H1 (cell line): ENCODE results near the gene LPP. TPM values are rescaled to one million over a fixed set of nuclear protein-coding genes. Genes with fewer than 3 reads are reported as not detected.

Source experiments
- CTCF ChIA-PET: fragments of 300-600 bp; sonication (Branson Sonifier 250); formaldehyde crosslinking; loops from one replicate; lab custom pipeline; 2021; ENCODE audit not compliant: partially characterized antibody; lab: Charles Lee
- POLR2A ChIA-PET: fragments of 300-600 bp; sonication (Branson Sonifier 250); formaldehyde crosslinking; loops from one replicate; lab custom pipeline; 2021; ENCODE audit warnings: inconsistent platforms; ENCODE audit not compliant: partially characterized antibody; lab: Charles Lee
- DNase-seq, 2 experiments: peaks; one replicate each; pipeline versions ENCODE4 v3.0.0 to v3.0.0-alpha.2; 2010 to 2022; ENCODE audit warnings: low spot score in 2 of 2, low read depth in 1 of 2, mixed read lengths in 1 of 2
- FAIRE-seq: peaks from 2 replicates; lab custom pipeline; 2011; peaks lifted over from hg19 to GRCh38; lab: Jason Lieb, UNC
- H2AFZ ChIP-seq: 2 replicates; pipeline ENCODE4 v1.8.1; 2012; ENCODE audit warnings: low read length, inconsistent platforms
- H2AK5ac ChIP-seq: 2 replicates; pipeline ENCODE4 v1.6.1; 2013; ENCODE audit warnings: low read depth, low read length
- H2BK120ac ChIP-seq: replicated peaks from 2 replicates; pipeline ENCODE3; 2013; ENCODE audit warnings: low read depth, low read length, inconsistent platforms
- H2BK12ac ChIP-seq: 2 replicates; pipeline ENCODE4 v1.6.1; 2013; ENCODE audit warnings: low read depth, low read length
- H2BK15ac ChIP-seq: 2 replicates; pipeline ENCODE4 v1.6.1; 2013; ENCODE audit warnings: low read length
- H2BK20ac ChIP-seq: 2 replicates; pipeline ENCODE4 v1.6.1; 2013; ENCODE audit warnings: low read length
- H2BK5ac ChIP-seq: 2 replicates; pipeline ENCODE4 v1.6.1; 2013; ENCODE audit warnings: low read depth, low read length
- H3K14ac ChIP-seq: 2 replicates; pipeline ENCODE4 v1.6.1; 2013; ENCODE audit warnings: inconsistent platforms; ENCODE audit not compliant: insufficient read length
- H3K18ac ChIP-seq: 2 replicates; pipeline ENCODE4 v1.6.1; 2013; ENCODE audit warnings: low read length; ENCODE audit errors: extremely low read depth
- H3K23ac ChIP-seq: 2 replicates; pipeline ENCODE4 v1.6.1; 2013; ENCODE audit warnings: inconsistent platforms; ENCODE audit not compliant: insufficient read length
- H3K23me2 ChIP-seq: 2 replicates; pipeline ENCODE4 v1.6.1; 2013; ENCODE audit warnings: low read depth, low read length
- H3K27ac ChIP-seq: 2 replicates; pipeline ENCODE4 v1.6.1; 2011; ENCODE audit warnings: low read depth, low read length, inconsistent platforms
- H3K27me3 ChIP-seq, 4 experiments: replicated peaks in 1 of 4; 1 replicate in 1 of 4; 2 replicates in 3 of 4; pipeline versions ENCODE4 v1.6.1 to v1.8.1; 2011 to 2013; ENCODE audit warnings: low read length in 3 of 4, mild to moderate bottlenecking in 3 of 4, inconsistent platforms in 2 of 4, mixed read lengths in 2 of 4, moderate library complexity in 1 of 4; ENCODE audit not compliant: control insufficient read depth in 3 of 4, insufficient read depth in 3 of 4; ENCODE audit errors: extremely low read depth in 1 of 4
- H3K36me3 ChIP-seq, 4 experiments: 2 replicates each; pipeline versions ENCODE4 v1.6.1 to v1.8.1; 2011 to 2013; ENCODE audit warnings: mild to moderate bottlenecking in 4 of 4, low read length in 3 of 4, moderate library complexity in 2 of 4, control low read depth in 1 of 4, inconsistent platforms in 1 of 4; ENCODE audit not compliant: insufficient read depth in 4 of 4, control insufficient read depth in 2 of 4
- H3K4ac ChIP-seq: replicated peaks from 2 replicates; pipeline ENCODE3; 2013; ENCODE audit warnings: low read length, low read depth, mixed read lengths, inconsistent platforms; ENCODE audit not compliant: insufficient read length
- H3K4me1 ChIP-seq, 4 experiments: replicated peaks in 1 of 4; 1 replicate in 1 of 4; 2 replicates in 3 of 4; pipeline versions ENCODE4 v1.6.1 to v1.8.1; 2011 to 2013; ENCODE audit warnings: low read length in 3 of 4, inconsistent platforms in 2 of 4, mixed read lengths in 1 of 4; ENCODE audit not compliant: insufficient read depth in 4 of 4, control insufficient read depth in 3 of 4
- H3K4me2 ChIP-seq, 2 experiments: 2 replicates each; pipeline versions ENCODE4 v1.6.1 to v1.8.1; 2011 to 2013; ENCODE audit warnings: low read depth in 2 of 2, low read length in 2 of 2, control low read depth in 1 of 2, inconsistent platforms in 1 of 2, mild to moderate bottlenecking in 1 of 2; ENCODE audit not compliant: insufficient read depth in 1 of 2
- H3K4me3 ChIP-seq, 4 experiments: fragments of 200-600, 300-600 bp in 1 of 4; sonication (generic), shearing (Covaris generic), sonication (Bioruptor Twin) in 1 of 4; 2 replicates each; pipeline versions ENCODE4 v1.5.1 to v1.8.1; 2011 to 2016; ENCODE audit warnings: low read length in 4 of 4, low read depth in 3 of 4, control low read depth in 2 of 4, inconsistent platforms in 2 of 4, mild to moderate bottlenecking in 2 of 4, mixed read lengths in 1 of 4, moderate library complexity in 1 of 4; ENCODE audit not compliant: insufficient read depth in 2 of 4; ENCODE audit errors: extremely low read depth in 1 of 4
- H3K56ac ChIP-seq: replicated peaks from 2 replicates; pipeline ENCODE3; 2013; ENCODE audit warnings: low read depth, mild to moderate bottlenecking, mixed read lengths, low read length, inconsistent platforms; ENCODE audit not compliant: insufficient read length
- H3K79me1 ChIP-seq: 2 replicates; pipeline ENCODE4 v1.6.1; 2013; ENCODE audit warnings: low read depth, low read length, control low read depth
- H3K79me2 ChIP-seq, 2 experiments: 2 replicates each; pipeline versions ENCODE4 v1.6.1 to v1.8.1; 2012 to 2013; ENCODE audit warnings: low read length in 2 of 2, mild to moderate bottlenecking in 2 of 2, inconsistent platforms in 1 of 2; ENCODE audit not compliant: insufficient read depth in 2 of 2, control insufficient read depth in 1 of 2
- H3K9ac ChIP-seq, 4 experiments: replicated peaks in 1 of 4; 1 replicate in 1 of 4; 2 replicates in 3 of 4; pipeline versions ENCODE4 v1.6.1 to v1.8.1; 2011 to 2013; ENCODE audit warnings: low read depth in 3 of 4, low read length in 3 of 4, control low read depth in 2 of 4, mild to moderate bottlenecking in 2 of 4, moderate library complexity in 2 of 4, inconsistent platforms in 1 of 4; ENCODE audit errors: extremely low read depth in 1 of 4
- H3K9me3 ChIP-seq, 2 experiments: 2 replicates each; pipeline versions ENCODE4 v1.6.1 to v1.8.1; 2012 to 2013; ENCODE audit warnings: mild to moderate bottlenecking in 2 of 2, moderate library complexity in 2 of 2, control low read depth in 1 of 2, inconsistent platforms in 1 of 2, low read depth in 1 of 2, low read length in 1 of 2, mixed read lengths in 1 of 2; ENCODE audit not compliant: insufficient read depth in 2 of 2
- H4K20me1 ChIP-seq, 2 experiments: replicated peaks in 1 of 2; 2 replicates each; pipeline versions ENCODE3 to v1.8.1; 2011 to 2013; ENCODE audit warnings: inconsistent platforms in 2 of 2, low read length in 2 of 2, mild to moderate bottlenecking in 1 of 2; ENCODE audit not compliant: insufficient read depth in 2 of 2, control insufficient read depth in 1 of 2
- H4K5ac ChIP-seq: 2 replicates; pipeline ENCODE4 v1.6.1; 2013; ENCODE audit warnings: low read length, low read depth, mixed read lengths, inconsistent platforms; ENCODE audit not compliant: insufficient read length
- H4K8ac ChIP-seq: 2 replicates; pipeline ENCODE4 v1.8.0; 2013; ENCODE audit warnings: mild to moderate bottlenecking, moderate library complexity, low read length, inconsistent platforms; ENCODE audit not compliant: insufficient read depth; ENCODE audit errors: extremely low read depth
- H4K91ac ChIP-seq: replicated peaks from 2 replicates; pipeline ENCODE3; 2013; ENCODE audit warnings: low read length, mixed read lengths, inconsistent platforms; ENCODE audit not compliant: insufficient read length
- PHF8 ChIP-seq: fragments of 200-600 bp; sonication (generic); conservative IDR thresholded peaks from 2 replicates; pipeline ENCODE4 v1.7.1; 2012; ENCODE audit warnings: low read depth, mild to moderate bottlenecking, inconsistent platforms, low read length, moderate library complexity
- RNF2 ChIP-seq: fragments of 200-900, 300-1000 bp; sonication (generic); IDR thresholded peaks from 2 replicates; pipeline ENCODE4 v1.7.1; 2016; ENCODE audit warnings: borderline replicate concordance, low read depth, mild to moderate bottlenecking, antibody characterized with exemption, low read length; ENCODE audit not compliant: poor library complexity, severe bottlenecking; ENCODE audit errors: missing control alignments
- WGBS, 2 experiments: shearing (Covaris generic) in 1 of 2; methylation state at CpG; one replicate each; pipeline versions ENCODE4 v1.1.6 to v1.1.7; 2013 to 2015; ENCODE audit warnings: low lambda C conversion rate in 2 of 2, mixed read lengths in 2 of 2, inconsistent platforms in 1 of 2, low coverage in 1 of 2, missing lambda C conversion rate in 1 of 2; ENCODE audit not compliant: insufficient replicate concordance in 2 of 2, insufficient coverage in 1 of 2, insufficient read length in 1 of 2; ENCODE audit errors: extremely low coverage in 1 of 2, missing lambda C conversion rate in 1 of 2; 5-methylcytosine and 5-hydroxymethylcytosine counted together
- polyA plus RNA-seq, 7 experiments: library from polyadenylated mRNA; depleted of rRNA in 3 of 7; stranded (reverse) in 5 of 7; unstranded in 2 of 7; fragments of >200 nt in 5 of 7; fragments of 200-250 nt in 2 of 7; gene quantifications; 1 replicate in 5 of 7; 2 replicates in 1 of 7; 4 replicates in 1 of 7; pipeline versions ENCODE4 v1.2.1 to v1.2.3, GENCODE V29; 2011 to 2013; ENCODE audit warnings: missing spikeins in 2 of 7, mixed read lengths in 2 of 7
- total RNA-seq: library from RNA; stranded (reverse); fragmentation: NEBNext Ultra II Directional; extraction: Animal tissue kit (Norgen Biotek cat#: 25700); gene quantifications from 2 replicates; pipeline ENCODE4 v1.2.1, GENCODE V29; 2021

LPP gene
- total and polyA plus RNA-seq, 2 of the 8 experiments (the other 6 are each of a cell fraction or from before 2014, with no cell fraction given): 10.0 to 53.3 TPM

- 96% methylated on average over 6 of the region's 6 CpGs; no CpG with 5 or more reads in 1 of the 2 experiments for whole genome bisulfite sequencing, 2 experiments
- Histone ChIP-seq H2BK120ac (no peak overlapping the region), H4K20me1 (no peaks in the 10 kb centered on the region), H3K18ac (no peak overlapping the region), H2BK5ac (no peak overlapping the region), H3K4me1 (no peaks in the 10 kb centered on the region), H3K4me2 (no peak overlapping the region), H4K8ac (no peak overlapping the region), H3K56ac (no peak overlapping the region), H3K9ac (no peak overlapping the region), H3K4me3 (no peak overlapping the region), H2AK5ac (no peak overlapping the region), H2BK15ac (no peak overlapping the region), H3K23ac (no peak overlapping the region), H4K5ac (no peak overlapping the region), H2BK12ac (no peak overlapping the region), H3K79me2 (no peaks in the 10 kb centered on the region), H3K36me3 (no peaks in the 10 kb centered on the region), H3K27ac (no peak overlapping the region), H3K9me3 (peaks cover 0 to 2% of the 10 kb centered on the region in 2 experiments; a peak in 1 of 4 replicates), H2BK20ac (no peak overlapping the region), H3K23me2 (no peaks in the 10 kb centered on the region), H3K14ac (no peak overlapping the region), H3K27me3 (no peaks in the 10 kb centered on the region), H4K91ac (no peak overlapping the region), H3K79me1 (no peaks in the 10 kb centered on the region), H2AFZ (no peak overlapping the region), H3K4ac (no peak overlapping the region)
- POLR2A ChIA-PET: no interaction called here
- FAIRE-seq (no peak), DNase-seq (no peak)
- CTCF ChIA-PET: interaction anchor here (0.8 to 1.3 kb wide), 2 partner anchors 17 to 908 kb away, joined by 3 to 5 read pairs; no protein-coding TSS in a partner anchor
- TF ChIP-seq PHF8: no peak
- TF ChIP-seq RNF2: no peak
Observed at GRCh38 chr3:188647237-188647636, 493.3 kb downstream of the LPP start.
